Karpas-422 (cell line): ENCODE data around the gene PDZD2. TPM values are rescaled to one million over a fixed set of nuclear protein-coding genes. Genes with fewer than 3 reads are reported as not detected.

Source experiments
- DNase-seq: peaks from one replicate; pipeline ENCODE4 v3.0.0-alpha.2; 2015
- H2AFZ ChIP-seq: fragments of 200-600 bp; sonication (generic); 2 replicates; pipeline ENCODE4 v1.6.1; 2014; ENCODE audit warnings: antibody characterized with exemption, low read length, mixed read lengths
- H3K27ac ChIP-seq: fragments of 200-600 bp; sonication (generic); 2 replicates; pipeline ENCODE4 v1.5.1; 2014; ENCODE audit warnings: mild to moderate bottlenecking, low read length, moderate library complexity
- H3K27me3 ChIP-seq: fragments of 200-600 bp; sonication (generic); 2 replicates; pipeline ENCODE4 v1.6.1; 2014; ENCODE audit warnings: low read length, mixed read lengths
- H3K36me3 ChIP-seq: fragments of 200-600 bp; sonication (generic); 2 replicates; pipeline ENCODE4 v1.6.1; 2014; ENCODE audit warnings: low read length, mixed read lengths; ENCODE audit not compliant: insufficient read depth
- H3K4me1 ChIP-seq: fragments of 200-600 bp; sonication (generic); 2 replicates; pipeline ENCODE4 v1.6.1; 2014; ENCODE audit warnings: mild to moderate bottlenecking, low read length, mixed read lengths
- H3K4me2 ChIP-seq: fragments of 200-600 bp; sonication (generic); 2 replicates; pipeline ENCODE4 v1.6.1; 2014; ENCODE audit warnings: low read length, low read depth, mild to moderate bottlenecking; ENCODE audit not compliant: poor library complexity, severe bottlenecking
- H3K4me3 ChIP-seq: fragments of 200-600 bp; sonication (generic); 2 replicates; pipeline ENCODE4 v1.5.1; 2014; ENCODE audit warnings: mild to moderate bottlenecking, antibody characterized with exemption, low read length, mixed read lengths
- H3K79me2 ChIP-seq: fragments of 200-600 bp; sonication (generic); 2 replicates; pipeline ENCODE4 v1.6.1; 2014; ENCODE audit warnings: mild to moderate bottlenecking, low read length, mixed read lengths
- H3K9ac ChIP-seq: fragments of 200-600 bp; sonication (generic); 2 replicates; pipeline ENCODE4 v1.6.0; 2014; ENCODE audit warnings: low read length
- H3K9me2 ChIP-seq: fragments of 200-600 bp; sonication (generic), shearing (Covaris generic); replicated peaks from 2 replicates; pipeline ENCODE4 v1.6.0; 2014; ENCODE audit warnings: mild to moderate bottlenecking, low read length, moderate library complexity; ENCODE audit not compliant: insufficient read depth
- H3K9me3 ChIP-seq: fragments of 300-700, 200-600 bp; sonication (generic); 2 replicates; pipeline ENCODE4 v1.6.1; 2014; ENCODE audit warnings: low read length, mixed read lengths
- H4K20me1 ChIP-seq: fragments of 200-600 bp; sonication (generic); 2 replicates; pipeline ENCODE4 v1.6.1; 2014; ENCODE audit warnings: mild to moderate bottlenecking, antibody characterized with exemption, low read length, low read depth; ENCODE audit not compliant: insufficient read depth
- total RNA-seq: library from RNA; depleted of rRNA; stranded (reverse); fragments of >200 nt; shearing (Covaris generic); gene quantifications from 2 replicates; pipeline ENCODE4 v1.2.3, GENCODE V29; 2014; ENCODE audit warnings: low replicate concordance

The PDZD2 gene
- total RNA-seq, 1 experiment from 2014 or later, result not detected

DNA sequence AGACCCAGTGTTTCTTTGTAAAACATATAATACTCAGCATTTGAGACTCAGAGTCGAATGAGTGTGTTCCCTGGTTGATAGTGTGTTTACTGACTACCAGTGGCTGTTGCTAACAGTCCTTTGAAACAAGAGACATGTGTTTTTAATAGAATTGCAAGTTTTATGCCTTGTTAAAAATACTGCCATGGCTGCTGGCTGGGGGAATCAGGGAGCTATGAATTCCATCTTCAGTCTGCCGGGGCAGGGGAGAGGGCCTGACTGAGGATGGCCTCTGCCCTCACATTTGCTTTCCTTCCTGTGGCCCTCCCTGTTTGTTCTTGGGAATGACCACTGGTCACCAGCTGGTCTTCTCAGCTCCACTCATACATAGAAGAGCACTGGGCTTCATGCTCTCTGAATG, 63.8 kb downstream of the PDZD2 start:
- no peaks in the 10 kb centered on the region for H3K4me1 ChIP-seq
- no peaks in the 10 kb centered on the region for H3K9me3 ChIP-seq
- H3K9ac ChIP-seq, result no peak overlapping the region
- H3K79me2 ChIP-seq, result no peaks in the 10 kb centered on the region
- no peak overlapping the region for H3K27ac ChIP-seq
- no peaks in the 10 kb centered on the region for H3K36me3 ChIP-seq
- H3K4me2 ChIP-seq, result no peak overlapping the region
- H3K27me3 ChIP-seq, result no peaks in the 10 kb centered on the region
- H3K9me2 ChIP-seq, result no peaks in the 10 kb centered on the region
- H3K4me3 ChIP-seq, result no peak overlapping the region
- no peak overlapping the region for H2AFZ ChIP-seq
- H4K20me1 ChIP-seq, result no peaks in the 10 kb centered on the region
- DNase-seq, result no peak

DNA sequence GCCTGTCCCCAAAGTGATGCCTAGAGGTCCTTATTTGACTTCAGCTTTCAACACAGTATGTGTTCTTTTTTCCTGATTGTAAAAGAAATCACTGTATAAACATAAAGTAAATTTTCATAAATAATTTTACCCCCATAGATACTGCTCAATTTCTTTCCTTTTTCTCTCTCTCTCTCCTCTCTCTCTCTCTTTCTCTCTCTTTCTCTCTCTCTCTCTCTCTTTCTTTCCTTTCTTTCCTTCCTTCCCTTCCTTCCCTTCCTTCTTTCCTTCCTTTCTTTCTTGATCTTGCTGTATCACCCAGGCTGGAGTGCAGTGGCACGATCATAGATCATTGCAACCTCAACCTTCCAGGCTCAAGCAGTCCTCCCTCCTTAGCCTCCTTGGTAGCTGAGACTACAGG, 64.8 kb downstream of the PDZD2 start:
- DNase-seq, result no peak
- Histone ChIP-seq H2AFZ (no peak overlapping the region), H4K20me1 (no peaks in the 10 kb centered on the region), H3K27me3 (no peaks in the 10 kb centered on the region), H3K9me2 (no peaks in the 10 kb centered on the region), H3K36me3 (no peaks in the 10 kb centered on the region), H3K4me3 (no peak overlapping the region), H3K9ac (no peak overlapping the region), H3K4me2 (no peak overlapping the region), H3K79me2 (no peaks in the 10 kb centered on the region), H3K27ac (no peak overlapping the region), H3K9me3 (no peaks in the 10 kb centered on the region), H3K4me1 (no peaks in the 10 kb centered on the region)

DNA sequence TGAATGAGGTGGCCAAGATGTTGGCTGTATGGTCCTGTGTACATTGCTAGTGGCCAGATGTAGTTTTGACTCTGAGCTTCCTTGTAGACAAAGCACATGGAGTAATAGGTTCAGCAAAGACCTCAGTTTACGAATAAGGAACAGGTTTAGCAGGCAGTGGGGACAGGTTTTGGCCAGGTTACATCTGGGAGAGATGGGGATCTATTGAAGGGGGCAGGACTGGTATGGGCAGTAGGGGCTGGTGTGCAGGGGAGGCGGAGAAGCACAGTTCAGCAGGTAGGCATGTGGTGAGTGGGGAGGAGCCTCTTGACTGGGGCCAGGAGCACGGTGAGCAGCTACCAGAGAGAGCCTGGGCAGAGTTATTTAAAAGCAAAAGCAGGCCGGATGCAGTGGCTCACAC, 67.3 kb downstream of the PDZD2 start:
- Histone ChIP-seq H3K36me3 (no peaks in the 10 kb centered on the region), H3K27ac (no peak overlapping the region), H3K4me2 (no peak overlapping the region), H3K9ac (no peak overlapping the region), H3K4me1 (no peaks in the 10 kb centered on the region), H3K79me2 (no peaks in the 10 kb centered on the region), H3K9me2 (no peaks in the 10 kb centered on the region), H3K9me3 (no peaks in the 10 kb centered on the region), H3K27me3 (no peaks in the 10 kb centered on the region), H2AFZ (no peak overlapping the region), H4K20me1 (no peaks in the 10 kb centered on the region), H3K4me3 (no peak overlapping the region)
- no peak for DNase-seq

DNA sequence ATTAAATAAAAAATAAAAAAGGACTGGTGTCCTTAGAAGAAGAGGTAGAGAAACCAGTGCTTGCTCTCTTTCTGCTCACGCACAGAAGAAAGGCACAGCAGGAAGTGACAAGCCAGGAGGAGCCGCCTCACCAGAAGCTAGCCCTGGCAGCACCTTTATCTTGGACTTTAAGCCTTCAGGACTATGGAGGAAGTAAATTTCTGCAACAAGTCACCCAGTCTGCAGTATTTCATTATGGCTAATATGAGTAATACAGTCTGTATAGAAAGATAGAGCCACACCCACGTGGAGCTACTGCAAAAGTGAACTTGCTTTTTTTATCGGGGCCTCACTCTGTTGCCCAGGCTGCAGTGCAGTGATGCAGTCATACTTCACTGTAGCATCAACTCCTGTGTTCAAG, 68.4 kb downstream of the PDZD2 start:
- Histone ChIP-seq H3K27ac (no peak overlapping the region), H3K9me2 (no peaks in the 10 kb centered on the region)

DNA sequence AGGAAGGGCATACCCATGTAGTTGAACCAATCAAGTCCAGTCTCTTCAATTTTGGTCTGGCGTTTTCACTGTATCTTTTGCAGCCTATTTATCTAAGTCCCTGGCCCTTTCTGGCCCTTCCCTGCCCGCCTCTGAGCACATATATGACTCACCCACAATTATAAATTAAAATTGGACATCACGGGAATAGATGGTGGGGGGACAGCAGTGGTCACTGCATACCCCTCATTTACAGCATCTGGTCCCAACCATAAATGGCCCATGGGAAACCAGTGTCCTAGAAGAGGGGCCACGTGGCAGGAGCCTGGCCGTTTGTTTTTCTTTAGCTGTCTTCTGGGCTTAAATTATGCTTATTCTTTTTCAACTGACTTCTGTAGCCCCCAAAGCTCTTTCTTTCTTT, 69.2 kb downstream of the PDZD2 start:
- H4K20me1 ChIP-seq, result no peaks in the 10 kb centered on the region
- H3K4me2 ChIP-seq, result no peak overlapping the region
- no peaks in the 10 kb centered on the region for H3K79me2 ChIP-seq
- no peak overlapping the region for H3K9ac ChIP-seq
- no peaks in the 10 kb centered on the region for H3K36me3 ChIP-seq
- no peaks in the 10 kb centered on the region for H3K27me3 ChIP-seq
- H3K9me2 ChIP-seq, result no peaks in the 10 kb centered on the region
- no peaks in the 10 kb centered on the region for H3K4me1 ChIP-seq
- H3K9me3 ChIP-seq, result no peaks in the 10 kb centered on the region
- no peak overlapping the region for H3K4me3 ChIP-seq
- H2AFZ ChIP-seq, result no peak overlapping the region
- H3K27ac ChIP-seq, result no peak overlapping the region
- DNase-seq, result no peak

More for the DNA sequence above, 68.4 kb downstream of the PDZD2 start:
- no peaks in the 10 kb centered on the region for H4K20me1 ChIP-seq
- no peak overlapping the region for H3K9ac ChIP-seq
- H3K27me3 ChIP-seq, result no peaks in the 10 kb centered on the region
- no peak overlapping the region for H3K4me3 ChIP-seq
- no peaks in the 10 kb centered on the region for H3K79me2 ChIP-seq
- H3K4me2 ChIP-seq, result no peak overlapping the region
- H2AFZ ChIP-seq, result no peak overlapping the region
- H3K36me3 ChIP-seq, result no peaks in the 10 kb centered on the region
- no peaks in the 10 kb centered on the region for H3K9me3 ChIP-seq
- no peaks in the 10 kb centered on the region for H3K4me1 ChIP-seq
- DNase-seq, result no peak

DNA sequence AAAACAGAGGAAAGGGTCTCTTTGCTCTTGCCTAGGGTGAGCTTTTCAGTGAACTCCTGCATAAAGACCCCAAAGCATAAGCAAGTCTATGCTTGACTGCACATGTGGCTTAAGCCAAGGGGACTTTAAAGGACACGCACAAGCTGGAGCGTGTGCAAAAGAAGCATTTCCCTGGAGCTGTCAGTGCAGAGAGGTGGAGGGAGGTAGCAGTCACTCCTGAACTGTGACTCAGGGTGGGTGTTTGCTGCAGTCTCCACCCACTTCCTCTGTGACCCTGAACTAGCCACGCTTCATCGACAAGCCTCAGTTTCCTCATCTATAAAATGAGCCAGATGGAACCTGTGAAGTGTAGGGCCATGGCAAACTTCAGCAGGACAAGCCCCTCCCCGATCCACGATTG, 72.4 kb downstream of the PDZD2 start:
- no peak for DNase-seq
- Histone ChIP-seq H3K79me2 (no peaks in the 10 kb centered on the region), H4K20me1 (no peaks in the 10 kb centered on the region), H3K9me3 (no peaks in the 10 kb centered on the region), H3K4me1 (no peaks in the 10 kb centered on the region), H2AFZ (no peak overlapping the region), H3K4me2 (no peak overlapping the region), H3K4me3 (no peak overlapping the region), H3K9ac (no peak overlapping the region), H3K27ac (no peak overlapping the region), H3K27me3 (no peaks in the 10 kb centered on the region), H3K36me3 (no peaks in the 10 kb centered on the region), H3K9me2 (no peaks in the 10 kb centered on the region)

DNA sequence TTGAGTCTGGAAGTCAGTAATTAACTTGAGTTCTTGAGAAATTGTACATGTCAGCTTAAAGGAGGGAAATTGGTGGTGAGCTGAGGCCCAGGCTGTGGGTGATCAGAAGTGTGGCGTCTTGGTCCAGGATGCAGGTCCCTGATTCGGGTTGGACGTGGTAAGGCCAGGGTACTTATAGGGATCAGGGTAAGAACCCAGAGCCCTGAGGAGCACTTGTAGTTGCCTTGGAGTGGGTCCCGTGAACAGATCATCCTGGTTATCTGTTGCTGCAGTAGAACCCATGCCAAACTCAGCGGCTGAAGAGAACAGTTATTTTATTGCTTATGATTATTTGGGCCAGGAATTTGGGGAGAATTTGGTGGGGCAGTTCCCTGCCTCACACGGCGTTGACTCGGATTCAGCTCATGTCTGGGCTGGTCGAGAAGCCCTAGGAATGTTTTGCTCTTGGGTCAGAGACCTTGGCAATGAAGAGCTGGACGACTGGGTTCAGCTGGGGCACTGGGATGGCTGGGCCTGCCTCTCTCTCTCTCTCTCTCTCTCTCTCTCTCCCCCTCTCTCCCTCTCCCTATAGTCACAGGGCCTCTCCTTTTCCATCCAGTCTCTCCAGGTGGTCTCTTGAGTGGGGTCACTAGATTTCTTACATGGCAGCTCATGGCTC, 73.1 kb downstream of the PDZD2 start:
- no peaks in the 10 kb centered on the region for H3K9me3 ChIP-seq
- H3K79me2 ChIP-seq, result no peaks in the 10 kb centered on the region
- no peak overlapping the region for H3K4me3 ChIP-seq
- H3K27me3 ChIP-seq, result no peaks in the 10 kb centered on the region
- no peak overlapping the region for H3K4me2 ChIP-seq
- no peak overlapping the region for H2AFZ ChIP-seq
- no peaks in the 10 kb centered on the region for H3K9me2 ChIP-seq
- DNase-seq, result no peak
- H3K4me1 ChIP-seq, result no peaks in the 10 kb centered on the region
- H3K36me3 ChIP-seq, result no peaks in the 10 kb centered on the region
- H3K9ac ChIP-seq, result no peak overlapping the region
- H3K27ac ChIP-seq, result no peak overlapping the region
- H4K20me1 ChIP-seq, result no peaks in the 10 kb centered on the region

DNA sequence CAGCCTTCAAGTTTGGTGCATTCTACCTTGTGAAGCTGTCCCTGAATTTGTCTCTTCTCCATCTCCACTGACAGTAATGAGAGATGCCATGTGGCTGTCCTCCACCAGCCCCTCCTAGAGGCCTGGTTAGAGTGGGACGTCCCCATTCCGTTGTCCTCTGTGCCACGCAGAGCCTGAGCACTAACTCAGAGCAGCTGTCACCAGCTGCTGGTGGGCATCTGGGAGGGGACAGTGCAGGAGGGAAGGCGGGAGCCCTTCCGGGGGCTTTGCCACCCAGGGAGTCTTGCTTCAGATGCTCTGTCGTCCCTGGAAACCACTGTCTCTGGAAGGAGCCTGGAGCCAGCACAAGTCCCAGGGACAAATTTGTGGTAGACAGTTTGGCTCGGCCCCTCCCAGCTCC, 78.6 kb downstream of the PDZD2 start:
- H3K36me3 ChIP-seq, result no peaks in the 10 kb centered on the region
- no peak overlapping the region for H3K4me3 ChIP-seq
- H3K9me3 ChIP-seq, result no peaks in the 10 kb centered on the region
- no peak overlapping the region for H3K4me2 ChIP-seq
- no peaks in the 10 kb centered on the region for H3K27me3 ChIP-seq
- H3K27ac ChIP-seq, result no peak overlapping the region
- no peak overlapping the region for H3K9ac ChIP-seq
- no peaks in the 10 kb centered on the region for H3K4me1 ChIP-seq
- H3K79me2 ChIP-seq, result no peaks in the 10 kb centered on the region
- H2AFZ ChIP-seq, result no peak overlapping the region
- H3K9me2 ChIP-seq, result no peaks in the 10 kb centered on the region
- no peak for DNase-seq
- no peaks in the 10 kb centered on the region for H4K20me1 ChIP-seq

DNA sequence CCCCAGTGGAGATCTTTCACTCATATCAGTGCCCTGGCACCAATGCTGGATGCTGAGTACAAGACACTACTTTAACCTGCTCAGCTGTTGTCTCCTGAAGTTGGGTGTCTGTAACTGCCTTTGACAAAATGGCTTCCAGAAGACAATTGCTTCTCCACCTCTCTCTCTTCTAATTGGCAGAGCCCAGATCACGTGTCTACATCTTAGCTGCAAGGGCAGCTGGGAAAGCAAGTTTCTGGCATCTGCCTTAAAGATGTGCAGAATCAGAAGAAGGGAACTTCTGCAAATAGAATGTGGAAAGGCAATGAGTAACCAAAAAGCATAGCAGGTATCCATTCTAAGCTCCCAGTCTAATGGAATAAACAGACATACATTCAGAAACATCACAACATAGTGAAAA, 81.1 kb downstream of the PDZD2 start:
- Histone ChIP-seq H3K27me3 (no peaks in the 10 kb centered on the region), H4K20me1 (no peaks in the 10 kb centered on the region), H3K4me2 (no peak overlapping the region), H3K4me1 (no peaks in the 10 kb centered on the region), H3K36me3 (no peaks in the 10 kb centered on the region), H3K27ac (no peak overlapping the region), H3K9me2 (no peaks in the 10 kb centered on the region), H3K9ac (no peak overlapping the region), H2AFZ (no peak overlapping the region), H3K4me3 (no peak overlapping the region), H3K9me3 (no peaks in the 10 kb centered on the region), H3K79me2 (no peaks in the 10 kb centered on the region)
- DNase-seq, result no peak
